Activated naive CD4-positive, alpha-beta T cell treated with anti-CD3 and anti-CD28 coated beads, Interleukin-2, amount 50 U/mL, for 16 hours (primary cell): Measurements from ENCODE around the gene ATXN10.

Source experiments
- DNase-seq: peaks from one replicate; pipeline ENCODE4 v3.0.0-alpha.2; 2020

Gene ATXN10

GRCh38 chr22:45768490-45768889, 96.9 kb downstream of the ATXN10 start:
- no peak for DNase-seq

GRCh38 chr22:45769569-45770210, 98.1 kb downstream of the ATXN10 start:
- no peak for DNase-seq

GRCh38 chr22:45770506-45770905, 98.9 kb downstream of the ATXN10 start:
- DNase-seq: no peak

- DNase-seq: no peak
These were observed 99.4 kb downstream of the ATXN10 start for GRCh38 chr22:45771057-45771456.

- no peak for DNase-seq
These were observed 100.1 kb downstream of the ATXN10 start for GRCh38 chr22:45771711-45772110.

- no peak for DNase-seq
These were observed 101.1 kb downstream of the ATXN10 start for GRCh38 chr22:45772743-45773142.

GRCh38 chr22:45774001-45774670, 102.5 kb downstream of the ATXN10 start:
- DNase-seq: no peak

GRCh38 chr22:45775062-45775461, 103.4 kb downstream of the ATXN10 start:
- DNase-seq: no peak

- no peak for DNase-seq
These were observed 104.1 kb downstream of the ATXN10 start for GRCh38 chr22:45775569-45776312.

- no peak for DNase-seq
These were observed 104.6 kb downstream of the ATXN10 start for GRCh38 chr22:45776313-45776585.

GRCh38 chr22:45777046-45777851, 105.6 kb downstream of the ATXN10 start:
- DNase-seq: no peak

GRCh38 chr22:45777852-45778375, 106.3 kb downstream of the ATXN10 start:
- DNase-seq: no peak

- no peak for DNase-seq
These were observed 109.8 kb downstream of the ATXN10 start for GRCh38 chr22:45781459-45781858.

GRCh38 chr22:45781966-45782365, 110.3 kb downstream of the ATXN10 start:
- no peak for DNase-seq

- no peak for DNase-seq
These were observed 111.4 kb downstream of the ATXN10 start for GRCh38 chr22:45783021-45783420.

GRCh38 chr22:45783690-45784089, 112.1 kb downstream of the ATXN10 start:
- no peak for DNase-seq

GRCh38 chr22:45784357-45785277, 113.0 kb downstream of the ATXN10 start:
- DNase-seq: no peak

GRCh38 chr22:45785458-45785857, 113.8 kb downstream of the ATXN10 start:
- no peak for DNase-seq

GRCh38 chr22:45786726-45787125, 115.1 kb downstream of the ATXN10 start:
- no peak for DNase-seq

GRCh38 chr22:45787759-45788158, 116.1 kb downstream of the ATXN10 start:
- no peak for DNase-seq

- no peak for DNase-seq
These were observed 116.9 kb downstream of the ATXN10 start for GRCh38 chr22:45788522-45788921.

- no peak for DNase-seq
These were observed 118.8 kb downstream of the ATXN10 start for GRCh38 chr22:45790401-45790800.
